OCI-LY3 (cell line): ENCODE measurements around the gene BATF.

ENCODE experiments used
- H2AFZ ChIP-seq: fragments of 200-600, 300-600 bp; shearing (Covaris generic); 2 replicates; pipeline ENCODE4 v1.6.0; 2014; ENCODE audit warnings: antibody characterized with exemption, low read depth, low read length
- H3K27ac ChIP-seq: fragments of 200-600, 300-600 bp; sonication (generic); 2 replicates; pipeline ENCODE4 v1.5.1; 2014; ENCODE audit warnings: mild to moderate bottlenecking, low read length, moderate library complexity, mixed read lengths
- H3K27me3 ChIP-seq: fragments of 200-600, 300-600 bp; sonication (generic); 2 replicates; pipeline ENCODE4 v1.6.1; 2014; ENCODE audit warnings: low read depth, low read length, mixed read lengths
- H3K36me3 ChIP-seq: fragments of 200-600, 300-600 bp; sonication (generic); replicated peaks from 2 replicates; pipeline ENCODE3; 2014; ENCODE audit warnings: low read depth, low read length, mixed read lengths
- H3K4me1 ChIP-seq: fragments of 300-600, 200-600 bp; sonication (generic); 2 replicates; pipeline ENCODE4 v1.6.1; 2014; ENCODE audit warnings: low read length, mixed read lengths
- H3K4me2 ChIP-seq: fragments of 200-600, 300-600 bp; sonication (generic); 2 replicates; pipeline ENCODE4 v1.6.1; 2014; ENCODE audit warnings: low read length, mixed read lengths
- H3K4me3 ChIP-seq: fragments of 300-600, 200-600 bp; sonication (generic); 2 replicates; pipeline ENCODE4 v1.5.1; 2014; ENCODE audit warnings: antibody characterized with exemption, mild to moderate bottlenecking, low read length, moderate library complexity
- H3K79me2 ChIP-seq: fragments of 300-600, 200-600 bp; shearing (Covaris generic); 2 replicates; pipeline ENCODE4 v1.6.1; 2014; ENCODE audit warnings: mild to moderate bottlenecking, low read length, mixed read lengths
- H3K9ac ChIP-seq: fragments of 300-600, 200-600 bp; shearing (Covaris generic); 2 replicates; pipeline ENCODE4 v1.6.0; 2014; ENCODE audit warnings: mild to moderate bottlenecking, low read length, moderate library complexity
- H3K9me3 ChIP-seq: fragments of 200-600, 300-600 bp; shearing (Covaris generic); 2 replicates; pipeline ENCODE4 v1.6.1; 2014; ENCODE audit warnings: low read length, mixed read lengths; ENCODE audit not compliant: insufficient read depth
- H4K20me1 ChIP-seq: fragments of 200-600, 300-600 bp; sonication (generic); 2 replicates; pipeline ENCODE4 v1.6.1; 2016; ENCODE audit warnings: low read length, mixed read lengths; ENCODE audit not compliant: insufficient read depth
- CTCF ChIP-seq: fragments of 200-600, 300-600 bp; sonication (generic); IDR thresholded peaks from 2 replicates; pipeline ENCODE4 v1.5.1; 2014; ENCODE audit warnings: antibody characterized with exemption, low read length, low read depth
- EZH2phosphoT487 ChIP-seq: fragments of 200-600 bp; shearing (Covaris generic); IDR thresholded peaks from 2 replicates; pipeline ENCODE4 v1.6.1; 2018; ENCODE audit warnings: antibody characterized with exemption, mixed run types, low read depth

The BATF gene

DNA sequence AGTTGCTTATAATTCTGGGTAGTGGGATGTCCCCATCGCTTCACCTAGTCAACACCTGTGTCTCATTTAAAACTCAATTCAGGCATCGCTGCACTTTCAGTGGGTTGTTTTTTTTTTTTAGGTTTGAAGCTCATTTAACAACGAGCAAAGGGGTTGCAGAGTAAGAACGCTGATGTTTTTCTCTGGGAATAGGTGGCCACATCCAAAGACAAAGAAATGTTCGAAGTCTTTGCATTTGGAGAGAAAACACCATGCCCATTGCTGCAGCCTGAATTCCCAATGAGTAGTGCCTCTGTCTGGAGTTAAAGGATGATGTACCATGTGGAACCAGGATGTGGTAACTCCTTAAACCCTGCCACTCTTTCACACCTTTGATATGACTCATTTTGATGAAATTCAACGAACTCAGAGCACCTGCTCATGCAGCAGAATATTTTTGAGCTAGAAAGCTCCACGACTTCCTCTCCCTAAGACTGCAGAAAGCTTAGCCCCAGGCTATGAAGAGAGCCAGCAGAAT, 35.1 kb upstream of the BATF start:
- Histone ChIP-seq H3K9me3 (peaks cover 15% of the 10 kb centered on the region), H3K4me3 (peak overlapping the region; percentile 57), H3K27ac (peak overlapping the region; percentile 96), H3K4me1 (peaks cover 69% of the 10 kb centered on the region), H3K79me2 (peaks cover 14% of the 10 kb centered on the region), H2AFZ (no peak overlapping the region), H3K36me3 (peaks cover 11% of the 10 kb centered on the region), H3K27me3 (no peaks in the 10 kb centered on the region), H3K4me2 (peak overlapping the region; percentile 76), H3K9ac (peak overlapping the region; percentile 83), H4K20me1 (no peaks in the 10 kb centered on the region)
- TF ChIP-seq EZH2phosphoT487 (no peak), CTCF (no peak)

DNA sequence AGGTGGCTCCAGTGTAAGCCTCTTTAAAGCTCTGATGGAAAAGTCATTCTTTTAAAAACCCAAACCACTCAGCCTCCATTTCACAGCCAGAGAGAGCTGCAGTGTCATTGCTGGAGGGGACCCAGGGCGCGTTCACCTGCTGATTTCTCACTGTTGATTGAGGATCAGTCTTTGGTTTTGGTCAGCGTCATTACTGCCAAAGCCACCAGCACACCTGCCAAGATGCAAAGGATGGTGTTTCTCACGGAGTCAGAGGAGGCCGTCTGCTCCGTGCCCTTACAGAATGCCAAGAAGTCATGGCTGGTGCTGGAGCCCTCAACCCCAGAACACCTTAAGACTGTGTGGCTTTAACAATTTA, 32.8 kb upstream of the BATF start:
- no peak for TF ChIP-seq EZH2phosphoT487
- peak; percentile 40 for TF ChIP-seq CTCF
- Histone ChIP-seq H3K9ac (peak overlapping the region; percentile 96), H3K9me3 (peaks cover 10% of the 10 kb centered on the region), H3K27me3 (no peaks in the 10 kb centered on the region), H2AFZ (no peak overlapping the region), H3K4me3 (peak overlapping the region; percentile 32), H3K79me2 (peaks cover 14% of the 10 kb centered on the region), H3K4me1 (peaks cover 90% of the 10 kb centered on the region), H3K36me3 (peaks cover 4% of the 10 kb centered on the region), H3K4me2 (peak overlapping the region; percentile 67), H4K20me1 (no peaks in the 10 kb centered on the region), H3K27ac (peak overlapping the region; percentile 99)

- no peak overlapping the region for H2AFZ ChIP-seq
- H3K9ac ChIP-seq, result peak overlapping the region; percentile 96
- peaks cover 94% of the 10 kb centered on the region for H3K4me1 ChIP-seq
- TF ChIP-seq EZH2phosphoT487 (no peak), CTCF (no peak)
- H3K79me2 ChIP-seq, result peaks cover 17% of the 10 kb centered on the region
- peak overlapping the region; percentile 99 for H3K27ac ChIP-seq
- no peaks in the 10 kb centered on the region for H3K36me3 ChIP-seq
- H3K27me3 ChIP-seq, result no peaks in the 10 kb centered on the region
- H3K9me3 ChIP-seq, result no peaks in the 10 kb centered on the region
- H4K20me1 ChIP-seq, result no peaks in the 10 kb centered on the region
- peak overlapping the region; percentile 51 for H3K4me3 ChIP-seq
- peak overlapping the region; percentile 73 for H3K4me2 ChIP-seq
Observed at GRCh38 chr14:75491376-75491978, 30.8 kb upstream of the BATF start.

- TF ChIP-seq EZH2phosphoT487, result no peak
- TF ChIP-seq CTCF, result no peak; the same call in 1 of the 2 replicates
- H2AFZ ChIP-seq, result no peak overlapping the region
Observed at GRCh38 chr14:75492832-75493591, 29.3 kb upstream of the BATF start.

More at GRCh38 chr14:75492832-75493591, 29.3 kb upstream of the BATF start:
- Histone ChIP-seq H3K79me2 (peaks cover 27% of the 10 kb centered on the region), H3K9ac (peak overlapping the region; percentile 96), H3K4me2 (peak overlapping the region; percentile 73), H3K27me3 (no peaks in the 10 kb centered on the region), H3K27ac (peak overlapping the region; percentile 99), H3K9me3 (no peaks in the 10 kb centered on the region), H3K36me3 (no peaks in the 10 kb centered on the region), H3K4me1 (peaks cover 96% of the 10 kb centered on the region), H3K4me3 (peak overlapping the region; percentile 51), H4K20me1 (no peaks in the 10 kb centered on the region)
